ENCODE results near the gene C1QTNF3.

GRCh38 chr5:33997331-33997983 lies 45.6 kb downstream of the C1QTNF3 start:
- TF ChIP-seq, protein P1, sequence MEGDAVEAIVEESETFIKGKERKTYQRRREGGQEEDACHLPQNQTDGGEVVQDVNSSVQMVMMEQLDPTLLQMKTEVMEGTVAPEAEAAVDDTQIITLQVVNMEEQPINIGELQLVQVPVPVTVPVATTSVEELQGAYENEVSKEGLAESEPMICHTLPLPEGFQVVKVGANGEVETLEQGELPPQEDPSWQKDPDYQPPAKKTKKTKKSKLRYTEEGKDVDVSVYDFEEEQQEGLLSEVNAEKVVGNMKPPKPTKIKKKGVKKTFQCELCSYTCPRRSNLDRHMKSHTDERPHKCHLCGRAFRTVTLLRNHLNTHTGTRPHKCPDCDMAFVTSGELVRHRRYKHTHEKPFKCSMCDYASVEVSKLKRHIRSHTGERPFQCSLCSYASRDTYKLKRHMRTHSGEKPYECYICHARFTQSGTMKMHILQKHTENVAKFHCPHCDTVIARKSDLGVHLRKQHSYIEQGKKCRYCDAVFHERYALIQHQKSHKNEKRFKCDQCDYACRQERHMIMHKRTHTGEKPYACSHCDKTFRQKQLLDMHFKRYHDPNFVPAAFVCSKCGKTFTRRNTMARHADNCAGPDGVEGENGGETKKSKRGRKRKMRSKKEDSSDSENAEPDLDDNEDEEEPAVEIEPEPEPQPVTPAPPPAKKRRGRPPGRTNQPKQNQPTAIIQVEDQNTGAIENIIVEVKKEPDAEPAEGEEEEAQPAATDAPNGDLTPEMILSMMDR (IDR thresholded peaks at IDR 0.05), result peak; percentile 25 to 67
- TF ChIP-seq POLR2AphosphoS5 (IDR thresholded peaks at IDR 0.05) (peak in 1 of 3 donors; percentile 29), POLR2A (IDR thresholded peaks at IDR 0.05) (no peak), EP300 (IDR thresholded peaks at IDR 0.05) (no peak)
